Measurements from ENCODE around the gene MEF2A. TPM values are rescaled to one million over a fixed set of nuclear protein-coding genes. Genes with fewer than 3 reads are reported as not detected.

The MEF2A gene
- total RNA-seq, 1 experiment from 2014 or later: 30.7 TPM

- no peaks in the 10 kb centered on the region for H3K4me1 Mint-ChIP-seq
- H3K9me3 Mint-ChIP-seq: peaks cover 4% of the 10 kb centered on the region
- no peak for ATAC-seq
- TF ChIP-seq RELA (CRISPR knock-in tag; IDR thresholded peaks at IDR 0.05; ENCODE audit: borderline replicate concordance) (no peak), NFYB (CRISPR knock-in tag; conservative IDR thresholded peaks at IDR 0.05; ENCODE audit: low read depth) (no peak), NR3C1 (CRISPR knock-in tag; conservative IDR thresholded peaks at IDR 0.05; ENCODE audit: low read depth) (no peak), ZNF416 (CRISPR knock-in tag; IDR thresholded peaks at IDR 0.05) (no peak), ZNF281 (CRISPR knock-in tag; IDR thresholded peaks at IDR 0.05) (no peak), MLX (CRISPR knock-in tag; IDR thresholded peaks at IDR 0.05) (no peak), ZNF425 (CRISPR knock-in tag; conservative IDR thresholded peaks at IDR 0.05) (no peak), GRHL2 (CRISPR knock-in tag; IDR thresholded peaks at IDR 0.05; ENCODE audit: insufficient replicate concordance, severe bottlenecking) (no peak), ZBTB43 (CRISPR knock-in tag; IDR thresholded peaks at IDR 0.05) (no peak), ERG (CRISPR knock-in tag; IDR thresholded peaks at IDR 0.05) (no peak), OVOL2 (CRISPR knock-in tag; IDR thresholded peaks at IDR 0.05; ENCODE audit: borderline replicate concordance) (no peak), ATF2 (CRISPR knock-in tag; IDR thresholded peaks at IDR 0.05; ENCODE audit: borderline replicate concordance, low read depth) (no peak), ZNF423 (CRISPR knock-in tag; IDR thresholded peaks at IDR 0.05) (no peak), KAT7 (CRISPR knock-in tag; IDR thresholded peaks at IDR 0.05; ENCODE audit: borderline replicate concordance) (no peak), SOX15 (CRISPR knock-in tag; IDR thresholded peaks at IDR 0.05) (no peak)
- CTCF ChIA-PET: no interaction called here
- no peaks in the 10 kb centered on the region for H3K27me3 Mint-ChIP-seq (ENCODE audit: low read depth)
- no peak overlapping the region for H3K27ac Mint-ChIP-seq
- no peak for DNase-seq (ENCODE audit: low spot score)
- no peak overlapping the region for H3K4me3 Mint-ChIP-seq
- H3K36me3 Mint-ChIP-seq: no peaks in the 10 kb centered on the region
- POLR2A ChIA-PET: no interaction called here
These were observed 29.3 kb upstream of the MEF2A start for GRCh38 chr15:99536422-99537040.

- CTCF ChIA-PET: no interaction called here
- ATAC-seq (no peak), DNase-seq (ENCODE audit: low spot score) (no peak)
- peaks cover 2% of the 10 kb centered on the region for H3K9me3 Mint-ChIP-seq
- POLR2A ChIA-PET: no interaction called here
- no peaks in the 10 kb centered on the region for H3K4me1 Mint-ChIP-seq
- no peak overlapping the region for H3K4me3 Mint-ChIP-seq
- H3K27me3 Mint-ChIP-seq (ENCODE audit: low read depth): no peaks in the 10 kb centered on the region
- H3K27ac Mint-ChIP-seq: no peak overlapping the region
- H3K36me3 Mint-ChIP-seq: no peaks in the 10 kb centered on the region
- no peak for TF ChIP-seq RORB (CRISPR knock-in tag; IDR thresholded peaks at IDR 0.05)
- no peak for TF ChIP-seq ZBTB21 (CRISPR knock-in tag; IDR thresholded peaks at IDR 0.05; ENCODE audit: borderline replicate concordance)
- no peak for TF ChIP-seq TCF7 (CRISPR knock-in tag; IDR thresholded peaks at IDR 0.05; ENCODE audit: low read depth)
- TF ChIP-seq CTCF (IDR thresholded peaks at IDR 0.05): no peak
- no peak for TF ChIP-seq GRHL2 (CRISPR knock-in tag; IDR thresholded peaks at IDR 0.05; ENCODE audit: insufficient replicate concordance, severe bottlenecking)
- TF ChIP-seq CREB1 (CRISPR knock-in tag; IDR thresholded peaks at IDR 0.05): no peak
- TF ChIP-seq SMAD3 (CRISPR knock-in tag; IDR thresholded peaks at IDR 0.05; ENCODE audit: borderline replicate concordance): no peak
- no peak for TF ChIP-seq ERG (CRISPR knock-in tag; IDR thresholded peaks at IDR 0.05)
These were observed 28.4 kb upstream of the MEF2A start for GRCh38 chr15:99537344-99537743.
